GM21786 (cell line): Measurements from ENCODE around the gene SCUBE1.
"Not testable (repeated sequence)": the region's sequence is repeated elsewhere in the genome, so short reads cannot be mapped to it uniquely, and the experiment has no call there.

Source experiments
- ATAC-seq: cut with Tn5 transposase; IDR thresholded peaks from one replicate; pipeline ENCODE4 v1.9.1; 2021; ENCODE audit not compliant: unreplicated experiment

Gene SCUBE1

DNA sequence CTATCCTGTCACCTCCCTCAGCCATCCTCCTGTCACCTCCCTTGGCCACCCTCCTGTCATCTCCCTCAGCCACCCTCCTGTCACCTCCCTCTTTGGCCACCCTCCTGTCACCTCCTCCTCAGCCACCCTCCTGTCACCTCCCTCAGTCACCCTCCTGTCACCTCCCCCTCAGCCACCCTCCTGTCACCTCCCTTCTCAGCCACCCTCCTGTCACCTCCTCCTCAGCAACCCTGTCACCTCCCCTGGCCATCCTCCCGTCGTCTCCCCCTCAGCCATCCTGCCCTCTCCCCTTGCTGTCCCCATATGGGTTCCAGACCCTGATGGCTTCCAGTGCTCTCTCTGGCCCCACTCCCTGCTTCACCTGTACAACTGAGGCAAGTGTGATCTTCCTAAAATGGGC is 61.8 kb downstream of the SCUBE1 start:
- no peak for ATAC-seq

- not testable (repeated sequence) for ATAC-seq
These were observed 62.7 kb downstream of the SCUBE1 start for GRCh38 chr22:43280523-43280886.

DNA sequence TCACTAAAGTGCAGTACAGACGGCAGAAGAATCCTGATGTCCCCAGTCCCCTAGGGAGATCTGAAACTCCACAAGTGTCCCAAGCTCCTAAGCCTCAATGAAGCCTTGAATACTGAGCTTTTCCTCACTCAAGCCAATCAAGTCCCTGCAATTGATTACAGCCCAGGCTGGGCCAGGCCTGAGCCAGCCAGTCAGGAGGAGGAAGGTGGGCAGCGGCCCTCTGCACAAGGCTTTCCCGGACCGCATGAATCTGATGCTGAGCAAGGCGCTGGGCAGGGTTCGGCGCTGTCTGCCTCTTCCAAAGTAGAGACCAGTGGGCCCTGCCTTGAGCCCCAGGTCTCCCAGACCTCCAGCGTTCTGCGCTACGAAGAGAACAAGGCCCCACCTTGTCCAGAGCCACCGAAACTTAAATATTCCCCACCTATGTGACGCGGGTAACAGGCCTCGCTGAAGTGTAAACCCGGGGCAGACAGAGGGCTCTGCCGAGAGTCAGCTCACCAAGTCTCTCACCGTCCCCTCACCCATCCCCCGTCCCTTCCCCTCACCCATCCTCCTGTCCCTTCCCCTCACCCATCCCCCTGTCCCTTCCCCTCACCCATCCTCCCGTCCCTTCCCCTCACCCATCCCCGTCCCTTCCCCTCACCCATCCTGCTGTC is 63.2 kb downstream of the SCUBE1 start:
- ATAC-seq: no peak

- no peak for ATAC-seq
These were observed 65.1 kb downstream of the SCUBE1 start for GRCh38 chr22:43277987-43278601.

DNA sequence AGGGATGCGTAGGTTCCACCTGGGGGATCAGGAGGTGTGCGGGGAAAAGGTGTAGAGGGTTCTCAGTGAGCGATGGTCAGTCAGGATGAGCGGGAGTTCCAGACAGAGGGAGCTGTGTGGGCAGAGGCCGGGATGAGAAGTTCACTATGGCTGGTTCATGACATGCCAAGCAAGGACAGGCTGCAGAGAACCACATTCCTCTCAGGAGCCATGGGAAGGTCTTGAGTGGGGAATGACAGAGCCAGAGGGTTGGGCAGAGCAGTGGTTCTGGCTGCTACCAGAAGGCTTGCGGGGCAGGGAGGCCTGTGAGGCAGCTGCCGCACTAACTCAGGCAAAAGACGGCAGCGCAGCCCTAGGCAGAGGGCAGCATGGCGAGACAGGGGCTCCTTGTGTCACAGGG is 66.1 kb downstream of the SCUBE1 start:
- no peak for ATAC-seq

- no peak for ATAC-seq
These were observed 66.9 kb downstream of the SCUBE1 start for GRCh38 chr22:43276321-43276720.

- no peak for ATAC-seq
These were observed 67.4 kb downstream of the SCUBE1 start for GRCh38 chr22:43275545-43276317.

- no peak for ATAC-seq
These were observed 68.5 kb downstream of the SCUBE1 start for GRCh38 chr22:43274595-43275240.

DNA sequence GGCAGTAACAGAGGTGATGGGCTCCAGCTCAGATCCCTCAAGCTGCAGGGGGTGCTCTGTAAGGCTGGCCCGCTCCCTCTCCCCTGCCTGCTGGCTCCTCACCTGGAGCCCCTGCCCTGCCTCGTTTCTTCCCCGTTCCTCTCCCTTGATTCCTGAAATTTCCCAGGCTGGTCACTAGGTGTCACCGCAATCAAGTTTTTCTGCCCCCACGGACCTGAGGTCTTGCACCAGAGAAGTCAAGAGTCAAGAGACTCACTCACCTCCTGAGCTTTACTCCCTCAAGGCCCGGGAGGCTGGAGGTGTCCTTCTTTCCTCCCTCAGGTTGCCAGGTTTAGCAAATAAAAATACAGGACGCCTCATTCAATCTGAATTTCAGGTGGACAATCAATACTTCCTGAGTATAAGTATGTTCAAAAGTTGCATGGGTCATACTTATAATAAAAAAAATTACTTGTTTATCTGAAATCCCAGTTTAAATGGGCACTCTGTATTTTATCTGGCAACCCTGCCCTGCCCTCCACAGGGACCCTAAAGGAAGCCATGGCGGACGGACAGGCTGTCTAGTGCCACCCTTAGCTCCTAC is 69.2 kb downstream of the SCUBE1 start:
- ATAC-seq: no peak

- ATAC-seq: no peak
These were observed 70.3 kb downstream of the SCUBE1 start for GRCh38 chr22:43272869-43273318.

DNA sequence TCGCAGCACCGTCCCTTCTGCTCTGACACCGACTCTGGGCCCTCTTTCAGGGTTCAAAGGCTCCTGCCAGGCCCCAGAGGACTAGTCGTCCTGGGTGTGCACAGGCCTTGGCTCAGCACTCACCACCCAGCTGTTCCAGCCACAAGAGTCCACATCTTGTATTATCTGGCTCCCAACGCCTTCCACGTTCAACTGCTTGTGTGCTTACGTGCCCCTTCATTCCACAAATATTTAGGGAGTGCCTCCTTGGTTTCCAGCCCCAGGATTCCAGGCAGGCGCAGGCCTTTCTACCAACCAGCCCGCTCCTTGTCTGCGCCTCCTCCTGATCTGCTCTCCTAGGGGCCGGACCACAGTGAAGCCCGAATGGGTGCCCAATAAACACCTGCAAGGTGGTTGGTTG is 70.9 kb downstream of the SCUBE1 start:
- ATAC-seq: no peak

GRCh38 chr22:43270949-43271348 is 72.2 kb downstream of the SCUBE1 start:
- no peak for ATAC-seq

DNA sequence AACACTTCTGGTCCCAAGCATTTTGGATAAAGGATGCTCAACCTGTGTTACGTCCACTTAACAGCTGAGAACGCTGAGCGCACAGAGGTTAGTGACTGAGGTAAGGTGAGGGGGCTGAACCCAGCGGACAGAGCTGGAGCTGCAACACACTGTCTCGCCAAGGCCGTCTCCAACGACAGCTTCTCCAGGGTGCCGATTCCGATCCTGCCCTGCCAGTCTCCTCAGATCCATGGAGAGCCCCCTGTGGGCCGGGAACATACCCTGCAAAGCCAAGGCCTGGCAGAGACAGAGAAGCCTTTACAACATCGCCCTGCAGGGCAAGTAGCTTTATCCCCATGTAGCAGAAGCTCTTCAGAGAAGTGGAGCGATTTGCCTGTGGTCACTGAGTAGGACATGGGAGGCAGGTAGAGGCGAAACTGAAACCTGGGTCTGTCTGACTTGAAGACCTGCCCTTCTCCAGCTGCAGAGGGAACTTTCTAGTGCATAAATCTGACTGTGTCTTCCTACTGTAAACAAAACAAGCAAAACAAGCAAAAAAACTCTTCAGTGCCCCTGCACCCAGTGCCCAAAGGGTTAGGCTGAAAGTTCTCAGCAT is 72.8 kb downstream of the SCUBE1 start:
- ATAC-seq: no peak

DNA sequence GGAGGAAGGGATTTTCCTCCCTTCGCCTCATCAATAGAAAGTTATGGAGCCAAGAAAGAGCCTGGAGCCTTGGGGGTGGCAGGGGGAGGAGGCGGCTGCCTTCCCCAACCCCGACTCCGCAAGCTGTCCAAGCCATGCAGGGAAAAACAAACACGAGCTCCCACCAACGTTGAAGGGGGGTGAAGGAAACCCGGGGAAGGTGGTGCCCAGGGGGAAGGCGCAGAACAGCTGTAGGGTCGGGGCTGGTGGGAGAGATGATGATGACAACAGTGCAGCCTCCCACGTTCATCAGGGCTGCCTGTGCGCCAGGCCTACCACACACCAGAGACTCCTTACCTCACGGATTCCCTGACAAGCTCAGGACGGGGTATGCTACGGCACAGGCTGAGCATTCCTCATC is 73.5 kb downstream of the SCUBE1 start:
- no peak for ATAC-seq

DNA sequence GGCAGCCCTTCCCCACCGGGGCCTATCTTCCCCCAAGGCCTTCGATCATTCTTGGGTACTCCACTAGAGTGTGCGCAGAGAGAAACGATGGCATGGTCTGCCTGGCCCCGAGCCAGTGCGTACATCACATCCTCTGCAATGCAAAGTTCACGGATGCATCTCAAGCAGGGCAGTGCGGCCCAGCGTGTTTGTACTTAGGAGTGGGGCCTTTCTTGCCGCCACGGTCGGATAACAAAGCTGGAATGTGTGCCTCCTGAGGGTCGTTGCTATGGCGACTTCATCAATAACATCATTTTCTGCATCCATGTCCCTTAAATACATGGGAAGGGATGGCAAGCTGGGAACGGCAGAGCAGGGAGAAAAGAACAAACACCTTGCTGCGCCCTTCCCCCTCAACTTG is 73.9 kb downstream of the SCUBE1 start:
- ATAC-seq: no peak

DNA sequence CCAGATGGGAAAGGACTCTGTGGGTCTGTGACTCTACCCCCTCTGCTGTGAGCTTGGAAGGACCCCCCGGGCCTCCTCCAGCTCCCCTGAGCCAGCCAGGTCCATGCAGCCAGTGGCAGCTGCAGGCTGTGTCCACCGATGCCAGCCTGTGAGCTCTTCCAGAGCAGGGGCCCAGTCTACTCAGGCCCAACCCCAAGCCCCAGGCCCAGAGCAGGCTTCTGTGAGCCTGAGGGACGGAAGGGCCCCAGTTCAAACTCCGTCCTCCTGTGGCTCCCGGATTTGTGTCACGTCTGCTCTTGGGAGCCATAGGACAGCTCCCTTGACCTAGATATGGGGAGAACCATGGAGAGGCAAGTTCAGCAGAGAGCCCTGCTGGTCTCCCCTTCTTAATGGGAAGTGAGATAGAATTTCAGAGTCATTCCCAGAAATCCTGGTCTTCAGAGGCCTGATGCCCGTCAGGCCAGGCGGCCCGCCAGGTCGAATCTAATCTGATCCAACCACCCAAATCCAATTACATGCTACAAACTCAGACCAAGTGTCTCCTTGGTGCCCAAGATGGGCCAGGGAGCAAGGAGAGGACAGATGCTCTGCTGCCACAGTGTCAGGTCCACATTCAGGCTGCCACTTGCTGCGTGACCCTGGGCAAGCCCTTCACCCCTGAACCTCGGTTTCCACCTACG is 75.1 kb downstream of the SCUBE1 start:
- ATAC-seq: no peak

GRCh38 chr22:43267332-43267980 is 75.7 kb downstream of the SCUBE1 start:
- no peak for ATAC-seq

DNA sequence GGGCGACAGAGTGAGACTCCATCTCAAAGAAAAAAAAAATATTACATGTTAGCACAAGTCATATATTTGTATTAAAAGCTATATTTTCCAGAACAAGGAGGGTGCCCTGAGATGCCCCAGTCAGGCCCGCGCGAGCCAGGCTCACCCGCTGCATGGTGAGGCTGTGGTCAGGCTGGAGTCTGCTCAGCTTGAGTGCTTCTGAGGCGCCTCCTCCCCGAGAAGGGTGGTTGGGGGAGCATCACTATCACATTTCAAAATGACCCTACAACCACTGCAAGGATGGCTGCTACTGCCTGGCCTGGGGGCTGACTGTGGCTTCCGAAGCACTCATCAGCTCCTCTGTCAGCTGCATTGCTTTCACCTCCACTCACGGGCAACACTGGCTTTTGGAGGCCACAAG is 77.1 kb downstream of the SCUBE1 start:
- no peak for ATAC-seq

DNA sequence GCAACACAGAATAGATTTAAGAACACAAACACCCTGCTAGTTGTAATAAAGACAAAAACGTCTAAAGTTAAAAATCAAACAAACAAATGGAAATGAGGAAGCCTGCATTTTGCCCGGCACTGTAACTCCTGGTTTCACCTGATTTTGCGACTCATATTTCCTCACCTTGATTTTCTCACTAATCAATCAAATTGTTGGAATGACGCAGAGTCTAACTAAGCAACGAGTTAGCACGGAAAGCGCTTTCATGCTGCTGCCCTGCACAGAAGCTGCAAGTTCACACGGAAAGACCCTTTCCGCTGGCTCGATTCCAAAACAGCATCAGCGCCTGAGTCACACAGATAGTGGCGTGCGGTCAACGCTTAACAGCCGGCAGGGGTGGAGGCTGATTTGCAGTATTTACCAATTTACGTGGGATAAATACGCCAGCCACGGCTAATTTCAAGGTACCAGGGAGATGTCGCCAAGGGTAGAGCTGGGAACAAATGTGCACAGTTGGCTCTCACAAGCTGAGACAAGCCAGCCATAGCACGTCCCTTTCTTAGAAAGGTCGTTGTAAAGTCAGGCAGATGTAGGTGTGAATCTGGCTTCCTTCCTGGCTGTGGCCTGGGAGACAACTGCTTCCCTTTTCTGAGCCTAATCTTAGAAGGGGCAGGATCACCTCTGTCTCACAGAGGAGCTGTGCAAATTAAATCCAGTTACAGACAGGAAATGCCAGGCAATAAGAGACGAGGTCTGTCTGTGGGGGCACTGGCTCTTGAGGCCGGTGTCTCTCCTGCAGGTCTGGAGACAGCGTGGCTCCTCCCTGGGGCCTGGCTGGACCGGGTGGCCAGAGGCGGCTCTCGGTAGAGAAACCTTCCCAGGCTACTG is 79.3 kb downstream of the SCUBE1 start:
- ATAC-seq: peak; percentile 69
